ENCODE results near the gene MAD2L1.

Gene MAD2L1

GRCh38 chr4:120017939-120018692 lies 48.5 kb downstream of the MAD2L1 start:
- TF ChIP-seq, protein P1, sequence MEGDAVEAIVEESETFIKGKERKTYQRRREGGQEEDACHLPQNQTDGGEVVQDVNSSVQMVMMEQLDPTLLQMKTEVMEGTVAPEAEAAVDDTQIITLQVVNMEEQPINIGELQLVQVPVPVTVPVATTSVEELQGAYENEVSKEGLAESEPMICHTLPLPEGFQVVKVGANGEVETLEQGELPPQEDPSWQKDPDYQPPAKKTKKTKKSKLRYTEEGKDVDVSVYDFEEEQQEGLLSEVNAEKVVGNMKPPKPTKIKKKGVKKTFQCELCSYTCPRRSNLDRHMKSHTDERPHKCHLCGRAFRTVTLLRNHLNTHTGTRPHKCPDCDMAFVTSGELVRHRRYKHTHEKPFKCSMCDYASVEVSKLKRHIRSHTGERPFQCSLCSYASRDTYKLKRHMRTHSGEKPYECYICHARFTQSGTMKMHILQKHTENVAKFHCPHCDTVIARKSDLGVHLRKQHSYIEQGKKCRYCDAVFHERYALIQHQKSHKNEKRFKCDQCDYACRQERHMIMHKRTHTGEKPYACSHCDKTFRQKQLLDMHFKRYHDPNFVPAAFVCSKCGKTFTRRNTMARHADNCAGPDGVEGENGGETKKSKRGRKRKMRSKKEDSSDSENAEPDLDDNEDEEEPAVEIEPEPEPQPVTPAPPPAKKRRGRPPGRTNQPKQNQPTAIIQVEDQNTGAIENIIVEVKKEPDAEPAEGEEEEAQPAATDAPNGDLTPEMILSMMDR (IDR thresholded peaks at IDR 0.05; ENCODE audit: low read depth, low read length) = no peak
- DNase-seq (ENCODE audit: extremely low read depth, low read depth) = no peak

DNA sequence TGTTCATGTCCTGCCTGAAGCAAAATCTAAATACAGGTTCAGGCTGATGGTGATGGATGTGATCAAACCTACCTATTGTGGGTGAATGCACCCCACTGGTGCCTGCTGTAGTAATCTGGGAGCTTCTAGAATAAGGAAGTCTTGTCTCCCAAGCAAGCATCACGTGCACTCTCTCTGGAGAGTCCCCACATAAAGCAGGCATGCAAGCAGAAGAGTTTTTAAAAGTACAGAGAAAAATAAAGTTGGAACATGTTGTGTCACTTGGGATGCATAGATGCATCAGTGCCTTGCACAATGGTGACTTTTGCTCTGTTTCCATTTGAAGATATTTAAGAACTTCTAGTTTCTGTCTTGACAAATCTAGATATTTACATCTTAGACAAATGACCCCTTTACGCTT lies 54.9 kb downstream of the MAD2L1 start:
- TF ChIP-seq, protein P1 (IDR thresholded peaks at IDR 0.05; ENCODE audit: low read depth, low read length) = no peak

DNA sequence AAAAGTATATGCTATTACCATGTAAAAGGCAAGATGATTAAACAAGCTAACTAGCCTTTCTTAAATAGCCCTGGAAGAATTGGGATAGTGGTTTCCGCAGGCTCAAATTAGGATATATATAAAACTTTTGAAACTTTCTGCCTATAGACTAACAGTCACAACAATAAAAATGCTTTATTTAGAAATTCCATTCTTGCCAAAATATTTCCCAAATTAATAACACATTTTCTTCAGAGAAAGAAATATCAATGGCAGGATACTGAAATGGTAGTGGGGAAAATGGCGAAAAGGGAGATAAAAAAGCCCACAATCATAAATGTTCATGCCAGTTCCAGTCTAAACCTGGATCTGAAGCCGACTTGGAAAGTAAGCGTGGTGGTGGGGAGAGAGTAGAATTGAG lies 56.0 kb downstream of the MAD2L1 start:
- DNase-seq (ENCODE audit: extremely low read depth, low read depth) = no peak
- TF ChIP-seq, protein P1 (IDR thresholded peaks at IDR 0.05; ENCODE audit: low read depth, low read length) = no peak

More for the DNA sequence above, 54.9 kb downstream of the MAD2L1 start:
- DNase-seq (ENCODE audit: extremely low read depth, low read depth) = no peak

- TF ChIP-seq, protein P1 (IDR thresholded peaks at IDR 0.05; ENCODE audit: low read depth, low read length) = no peak
- no peak for DNase-seq (ENCODE audit: extremely low read depth, low read depth)
Observed at GRCh38 chr4:120009731-120010130, 56.9 kb downstream of the MAD2L1 start.

DNA sequence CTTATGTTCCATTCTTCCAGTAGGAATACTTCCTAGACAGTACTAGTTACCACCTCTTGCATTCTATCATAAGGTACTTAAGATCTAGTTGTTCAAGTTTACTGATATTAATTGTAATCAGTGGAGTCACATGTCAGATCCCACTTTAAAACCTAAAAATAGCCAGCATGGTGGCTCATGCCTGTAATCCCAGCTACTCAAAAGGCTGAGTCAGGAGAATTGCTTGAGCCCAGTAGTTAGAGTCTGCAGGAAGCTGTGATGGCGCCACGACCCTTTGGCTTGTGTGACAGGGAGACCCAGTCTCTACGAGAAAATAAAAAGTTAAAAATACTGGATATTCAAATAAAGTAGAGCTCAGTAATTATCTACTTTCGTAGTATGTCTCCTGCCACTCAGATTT lies 57.7 kb downstream of the MAD2L1 start:
- TF ChIP-seq, protein P1 (IDR thresholded peaks at IDR 0.05; ENCODE audit: low read depth, low read length) = no peak

GRCh38 chr4:120007896-120008436 lies 58.7 kb downstream of the MAD2L1 start:
- DNase-seq (ENCODE audit: extremely low read depth, low read depth) = no peak
- TF ChIP-seq, protein P1 (IDR thresholded peaks at IDR 0.05; ENCODE audit: low read depth, low read length) = no peak

More for the DNA sequence above, 57.7 kb downstream of the MAD2L1 start:
- no peak for DNase-seq (ENCODE audit: extremely low read depth, low read depth)

- peak; percentile 59 for DNase-seq (ENCODE audit: extremely low read depth, low read depth)
- TF ChIP-seq, protein P1 (IDR thresholded peaks at IDR 0.05; ENCODE audit: low read depth, low read length) = no peak
Observed at GRCh38 chr4:120007191-120007871, 59.3 kb downstream of the MAD2L1 start.
